WERI-Rb-1 (cell line): Measurements from ENCODE around the gene STPG1.

Source experiments
- DNase-seq: peaks from one replicate; pipeline ENCODE4 v3.0.0-alpha.2; 2020
- H3K27ac ChIP-seq: fragments of 250-450 bp; sonication (Bioruptor Pico); 2 replicates; pipeline ENCODE4 v1.5.1; 2020; ENCODE audit warnings: mild to moderate bottlenecking, moderate library complexity
- H3K27me3 ChIP-seq: fragments of 250-450 bp; sonication (Bioruptor Pico); 2 replicates; pipeline ENCODE4 v1.5.1; 2021; ENCODE audit warnings: mild to moderate bottlenecking, low read depth, moderate library complexity; ENCODE audit not compliant: insufficient read depth, severe bottlenecking
- H3K36me3 ChIP-seq: fragments of 250-450 bp; sonication (Bioruptor Pico); 2 replicates; pipeline ENCODE4 v1.5.1; 2020; ENCODE audit warnings: mild to moderate bottlenecking, moderate library complexity
- H3K4me3 ChIP-seq: 2 replicates; pipeline ENCODE4 v1.5.1; 2011; ENCODE audit warnings: low read depth, mild to moderate bottlenecking, control low read depth, low read length
- H3K9me3 ChIP-seq: fragments of 250-450 bp; sonication (Bioruptor Pico); 2 replicates; pipeline ENCODE4 v1.5.1; 2021; ENCODE audit warnings: mild to moderate bottlenecking, moderate library complexity; ENCODE audit not compliant: severe bottlenecking
- CTCF ChIP-seq: IDR thresholded peaks from 2 replicates; pipeline ENCODE4 v1.5.1; 2011; ENCODE audit warnings: low read depth, mild to moderate bottlenecking, control low read depth, inconsistent platforms, low read length

STPG1 gene

GRCh38 chr1:24400065-24400464 lies 13.5 kb downstream of the STPG1 start:
- Histone ChIP-seq H3K27me3 (no peaks in the 10 kb centered on the region), H3K9me3 (no peaks in the 10 kb centered on the region), H3K36me3 (no peaks in the 10 kb centered on the region; the same call in 1 of the 2 replicates), H3K27ac (no peak overlapping the region), H3K4me3 (no peak overlapping the region)
- DNase-seq: no peak
- TF ChIP-seq CTCF: no peak

- H3K4me3 ChIP-seq: no peak overlapping the region
- no peaks in the 10 kb centered on the region; the same call in 1 of the 2 replicates for H3K36me3 ChIP-seq
- TF ChIP-seq CTCF: no peak
- H3K27ac ChIP-seq: no peak overlapping the region
- no peaks in the 10 kb centered on the region for H3K9me3 ChIP-seq
- no peaks in the 10 kb centered on the region for H3K27me3 ChIP-seq
- no peak for DNase-seq
These were observed 19.7 kb downstream of the STPG1 start for GRCh38 chr1:24393892-24394291.

DNA sequence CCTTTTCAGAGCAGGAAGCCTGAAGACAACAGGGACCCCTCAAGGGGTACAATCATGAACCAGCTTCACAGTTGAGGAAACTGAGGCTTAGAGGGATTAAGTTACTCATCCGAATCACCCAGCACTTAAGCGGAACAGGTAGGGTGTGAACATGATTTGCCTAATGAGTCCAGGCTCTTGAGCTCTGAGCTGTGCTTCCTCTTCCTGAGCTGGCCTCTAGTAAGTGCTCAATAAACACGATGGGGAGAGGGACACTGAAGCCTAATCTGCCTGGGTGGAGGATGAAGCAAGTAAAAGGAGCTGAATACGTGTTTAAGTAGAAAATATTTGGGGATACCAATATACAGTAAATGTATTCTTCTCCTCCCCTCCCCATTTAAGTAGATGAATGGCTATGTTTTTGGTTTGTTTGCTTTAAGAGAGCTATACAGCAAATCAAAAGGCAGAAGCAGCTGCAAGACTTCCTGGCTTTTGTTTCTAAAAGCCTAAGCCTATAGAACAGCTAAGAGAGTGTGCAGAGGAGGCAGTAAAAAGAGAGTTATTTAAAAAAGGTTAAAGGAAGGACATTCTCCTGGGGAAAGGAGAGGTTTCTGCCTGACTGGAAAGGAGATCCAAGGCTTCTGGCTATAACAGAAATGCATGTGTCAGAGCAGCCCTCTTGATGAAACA lies 20.5 kb downstream of the STPG1 start:
- no peak for DNase-seq
- no peak for TF ChIP-seq CTCF
- no peaks in the 10 kb centered on the region; the same call in 1 of the 2 replicates for H3K36me3 ChIP-seq
- no peaks in the 10 kb centered on the region for H3K27me3 ChIP-seq
- H3K4me3 ChIP-seq: no peak overlapping the region
- no peak overlapping the region for H3K27ac ChIP-seq
- no peaks in the 10 kb centered on the region for H3K9me3 ChIP-seq

- Histone ChIP-seq H3K27ac (no peak overlapping the region), H3K4me3 (no peak overlapping the region)
- no peak for DNase-seq
These were observed 21.0 kb downstream of the STPG1 start for GRCh38 chr1:24392604-24392946.

DNA sequence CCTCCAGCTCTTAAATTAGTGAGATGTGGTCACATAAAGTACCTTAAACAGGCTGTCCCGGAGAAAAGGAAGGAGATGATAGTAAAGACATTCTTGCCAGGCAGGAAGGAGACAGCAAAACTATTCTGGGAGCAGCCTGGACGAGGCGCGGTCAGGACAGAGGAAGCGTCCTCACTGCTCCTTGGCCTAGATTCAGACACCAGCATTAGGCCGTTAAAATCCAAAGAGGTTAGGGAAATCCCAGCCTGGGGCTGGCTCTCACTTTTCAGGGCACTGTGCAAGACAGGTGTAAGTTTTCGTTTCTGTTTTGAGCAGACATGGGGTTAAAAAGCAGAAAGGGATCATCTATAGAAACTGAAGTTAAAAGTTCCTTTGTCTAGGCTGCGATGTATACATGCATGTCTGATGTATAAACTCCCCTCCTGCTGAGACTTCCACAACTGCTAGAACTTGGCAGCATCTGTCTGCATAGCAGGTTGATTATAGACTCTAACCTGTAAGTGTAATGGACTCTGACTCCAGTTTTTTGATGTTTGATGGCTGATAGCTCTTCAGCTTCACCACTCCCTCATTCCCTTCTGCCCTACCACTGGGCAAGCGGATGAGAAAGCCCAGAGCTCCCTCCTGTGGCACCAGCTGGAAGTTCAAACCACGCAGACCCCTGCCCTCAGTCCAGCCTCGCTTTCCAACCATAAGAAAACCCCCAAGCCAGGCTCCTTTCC lies 21.5 kb downstream of the STPG1 start:
- no peaks in the 10 kb centered on the region for H3K9me3 ChIP-seq
- H3K27me3 ChIP-seq: no peaks in the 10 kb centered on the region
- H3K27ac ChIP-seq: no peak overlapping the region
- peak; percentile 91 for TF ChIP-seq CTCF
- DNase-seq: peak; percentile 74
- H3K4me3 ChIP-seq: no peak overlapping the region
- H3K36me3 ChIP-seq: no peaks in the 10 kb centered on the region; the same call in 1 of the 2 replicates

More at GRCh38 chr1:24392604-24392946, 21.0 kb downstream of the STPG1 start:
- Histone ChIP-seq H3K9me3 (no peaks in the 10 kb centered on the region), H3K36me3 (no peaks in the 10 kb centered on the region; the same call in 1 of the 2 replicates), H3K27me3 (no peaks in the 10 kb centered on the region)
- no peak for TF ChIP-seq CTCF
